GM12874 (cell line): Measurements from ENCODE around the gene DAP3.

Source experiments
- TF ChIP-seq, protein P1 (sequence below): IDR thresholded peaks from 2 replicates; pipeline ENCODE4 v1.5.1; 2011; ENCODE audit warnings: low read depth, mild to moderate bottlenecking, control low read depth, low read length, moderate library complexity; ENCODE audit not compliant: insufficient read depth

DAP3 gene

DNA sequence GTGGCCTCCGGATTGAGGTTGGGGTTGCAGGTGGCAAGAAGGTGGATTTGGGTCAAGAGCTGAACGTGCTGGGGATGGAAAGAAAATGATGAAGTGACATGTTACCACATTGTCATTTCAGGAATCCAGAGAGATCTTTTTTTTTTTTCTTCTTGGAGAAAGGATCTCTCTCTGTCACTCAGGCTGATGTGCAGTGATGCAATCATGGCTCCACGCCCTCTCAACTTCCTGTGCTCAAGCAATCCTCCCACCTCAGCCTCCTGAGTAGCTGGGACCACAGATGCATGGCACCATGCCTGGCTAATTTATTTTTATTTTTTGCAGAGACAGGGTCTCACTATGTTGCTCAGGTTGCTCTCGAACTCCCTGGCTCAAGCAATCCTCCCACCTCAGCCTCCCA lies 87.5 kb downstream of the DAP3 start:
- TF ChIP-seq, protein P1, sequence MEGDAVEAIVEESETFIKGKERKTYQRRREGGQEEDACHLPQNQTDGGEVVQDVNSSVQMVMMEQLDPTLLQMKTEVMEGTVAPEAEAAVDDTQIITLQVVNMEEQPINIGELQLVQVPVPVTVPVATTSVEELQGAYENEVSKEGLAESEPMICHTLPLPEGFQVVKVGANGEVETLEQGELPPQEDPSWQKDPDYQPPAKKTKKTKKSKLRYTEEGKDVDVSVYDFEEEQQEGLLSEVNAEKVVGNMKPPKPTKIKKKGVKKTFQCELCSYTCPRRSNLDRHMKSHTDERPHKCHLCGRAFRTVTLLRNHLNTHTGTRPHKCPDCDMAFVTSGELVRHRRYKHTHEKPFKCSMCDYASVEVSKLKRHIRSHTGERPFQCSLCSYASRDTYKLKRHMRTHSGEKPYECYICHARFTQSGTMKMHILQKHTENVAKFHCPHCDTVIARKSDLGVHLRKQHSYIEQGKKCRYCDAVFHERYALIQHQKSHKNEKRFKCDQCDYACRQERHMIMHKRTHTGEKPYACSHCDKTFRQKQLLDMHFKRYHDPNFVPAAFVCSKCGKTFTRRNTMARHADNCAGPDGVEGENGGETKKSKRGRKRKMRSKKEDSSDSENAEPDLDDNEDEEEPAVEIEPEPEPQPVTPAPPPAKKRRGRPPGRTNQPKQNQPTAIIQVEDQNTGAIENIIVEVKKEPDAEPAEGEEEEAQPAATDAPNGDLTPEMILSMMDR = no peak

GRCh38 chr1:155777582-155777981 lies 88.7 kb downstream of the DAP3 start:
- TF ChIP-seq, protein P1 = no peak
